Activated T-helper 1 cell treated with Interleukin-2 at 50 U/mL for 16 hours (primary cell): ENCODE measurements around the gene GALK2.
"Not testable (repeated sequence)": the region's sequence is repeated elsewhere in the genome, so short reads cannot be mapped to it uniquely, and the experiment has no call there.

ENCODE experiments used
- DNase-seq: peaks from one replicate; pipeline ENCODE4 v3.0.0-alpha.2; 2020; ENCODE audit warnings: low read depth

Gene GALK2

GRCh38 chr15:49343546-49343945 lies 173.5 kb downstream of the GALK2 start:
- DNase-seq, result no peak

DNA sequence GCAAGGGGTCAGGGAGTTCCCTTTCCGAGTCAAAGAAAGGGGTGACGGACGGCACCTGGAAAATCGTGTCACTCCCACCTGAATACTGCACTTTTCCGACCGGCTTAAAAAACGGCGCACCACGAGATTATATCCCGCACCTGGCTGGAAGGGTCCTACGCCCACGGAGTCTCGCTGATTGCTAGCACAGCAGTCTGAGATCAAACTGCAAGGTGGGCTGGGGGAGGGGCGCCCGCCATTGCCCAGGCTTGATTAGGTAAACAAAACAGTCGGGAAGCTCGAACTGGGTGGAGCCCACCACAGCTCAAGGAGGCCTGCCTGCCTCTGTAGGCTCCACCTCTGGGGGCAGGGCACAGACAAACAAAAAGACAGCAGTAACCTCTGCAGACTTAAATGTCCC lies 184.4 kb downstream of the GALK2 start:
- not testable (repeated sequence) for DNase-seq

DNA sequence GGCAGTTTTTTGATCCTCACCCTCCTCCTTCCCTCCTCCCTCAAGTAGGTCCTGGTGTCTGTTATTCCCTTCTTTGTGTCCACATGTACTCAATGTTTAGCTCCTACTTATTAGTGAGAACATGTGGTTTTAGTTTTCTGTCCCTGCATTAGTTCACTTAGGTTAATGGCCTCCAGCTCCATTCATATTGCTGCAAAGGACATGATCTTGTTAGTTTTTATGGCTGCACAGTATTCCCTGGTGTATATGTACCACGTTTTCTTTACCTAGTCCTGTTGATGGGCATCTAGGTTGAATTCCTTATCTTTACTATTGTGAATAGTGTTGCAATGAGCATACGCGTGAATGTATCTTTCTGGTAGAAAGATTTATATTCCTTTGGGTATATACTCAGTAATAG lies 191.3 kb downstream of the GALK2 start:
- no peak for DNase-seq

- no peak for DNase-seq
These were observed 196.4 kb downstream of the GALK2 start for GRCh38 chr15:49366496-49366895.

GRCh38 chr15:49370782-49371181 lies 200.7 kb downstream of the GALK2 start:
- no peak for DNase-seq

GRCh38 chr15:49372366-49372765 lies 202.3 kb downstream of the GALK2 start:
- no peak for DNase-seq

- DNase-seq, result no peak
These were observed 209.9 kb downstream of the GALK2 start for GRCh38 chr15:49379996-49380395.

- no peak for DNase-seq
These were observed 210.9 kb downstream of the GALK2 start for GRCh38 chr15:49380912-49381311.
